CD4-positive, CD25-positive, alpha-beta regulatory T cell (primary cell): ENCODE data around the gene ARID1B. TPM values are rescaled to one million over a fixed set of nuclear protein-coding genes. Genes with fewer than 3 reads are reported as not detected.

ENCODE experiments used
- ATAC-seq, 2 donors: fragments of 150-1000 bp; cut with Tn5 transposase; one replicate each; pipeline ENCODE4 v1.10.0; 2021; ENCODE audit warnings: low read depth in 2 of 2, moderate number of reproducible peaks in 2 of 2, moderate library complexity in 1 of 2
- DNase-seq, 3 donors: peaks; one replicate each; pipeline versions ENCODE4 v3.0.0 to v3.0.0-alpha.2; 2012 to 2022; ENCODE audit warnings: mixed read lengths in 1 of 3
- H3K27ac ChIP-seq: one replicate; pipeline ENCODE4 v1.7.0; 2013; ENCODE audit warnings: mild to moderate bottlenecking, low read length; ENCODE audit not compliant: insufficient read depth, poor library complexity, severe bottlenecking
- H3K27me3 ChIP-seq: one replicate; pipeline ENCODE4 v1.7.0; 2013; ENCODE audit warnings: low read length; ENCODE audit not compliant: control insufficient read depth, insufficient read depth
- H3K36me3 ChIP-seq: one replicate; pipeline ENCODE4 v1.7.0; 2013; ENCODE audit warnings: mild to moderate bottlenecking, low read length, moderate library complexity; ENCODE audit not compliant: control insufficient read depth, insufficient read depth
- H3K4me1 ChIP-seq: 2 replicates; pipeline ENCODE4 v1.7.0; 2013; ENCODE audit warnings: mild to moderate bottlenecking, low read length; ENCODE audit not compliant: insufficient read depth, control insufficient read depth, poor library complexity, severe bottlenecking
- H3K4me3 ChIP-seq: one replicate; pipeline ENCODE4 v1.7.0; 2013; ENCODE audit warnings: low read depth, mild to moderate bottlenecking, low read length, moderate library complexity
- H3K9me3 ChIP-seq, 2 experiments: 1 replicate in 1 of 2; 2 replicates in 1 of 2; pipeline ENCODE4 v1.7.0; 2013; ENCODE audit warnings: low read length in 2 of 2, mild to moderate bottlenecking in 1 of 2, moderate library complexity in 1 of 2; ENCODE audit not compliant: control insufficient read depth in 2 of 2
- H3K27ac Mint-ChIP-seq, 3 donors: one replicate each; pipeline ENCODE4 v1.8.0; 2020 to 2022; ENCODE audit warnings: mild to moderate bottlenecking in 3 of 3, mixed read lengths in 3 of 3, moderate library complexity in 2 of 3
- H3K27me3 Mint-ChIP-seq: one replicate; pipeline ENCODE4 v1.8.0; 2022; ENCODE audit warnings: mild to moderate bottlenecking, mixed read lengths
- H3K36me3 Mint-ChIP-seq: one replicate; pipeline ENCODE4 v1.8.0; 2020; ENCODE audit warnings: mixed read lengths
- H3K4me1 Mint-ChIP-seq, 4 donors: one replicate each; pipeline ENCODE4 v1.8.0; 2020 to 2022; ENCODE audit warnings: mixed read lengths in 4 of 4, mild to moderate bottlenecking in 1 of 4
- H3K4me3 Mint-ChIP-seq, 4 donors: one replicate each; pipeline ENCODE4 v1.8.0; 2020 to 2022; ENCODE audit warnings: mild to moderate bottlenecking in 4 of 4, mixed read lengths in 4 of 4, moderate library complexity in 3 of 4
- H3K9me3 Mint-ChIP-seq, 7 donors: one replicate each; pipeline ENCODE4 v1.8.0; 2020 to 2022; ENCODE audit warnings: mixed read lengths in 7 of 7, mild to moderate bottlenecking in 3 of 7, moderate library complexity in 2 of 7
- polyA plus RNA-seq, 4 donors: library from polyadenylated mRNA; unstranded; fragments of 300-500 nt; fragmentation: Illumina TruSeq; gene quantifications; one replicate each; pipeline ENCODE4 v1.2.3, GENCODE V29; 2021
- total RNA-seq: library from RNA; stranded (reverse); gene quantifications from one replicate; pipeline ENCODE4 v1.2.3, GENCODE V29; 2022

Gene ARID1B
- total and polyA plus RNA-seq, 5 donors from 2014 or later, result 9.8 to 186 (median 12.4) TPM

GRCh38 chr6:157172830-157173536, 395.8 kb downstream of the ARID1B start:
- Mint-ChIP-seq H3K36me3 (peaks cover 27% of the 10 kb centered on the region), H3K9me3 (no peaks in the 10 kb centered on the region), H3K27me3 (no peaks in the 10 kb centered on the region), H3K4me3 (no peak overlapping the region), H3K4me1 (peaks cover 2 to 9% (median 5%) of the 10 kb centered on the region in 4 donors), H3K27ac (peak overlapping the region in 1 of 3 donors; percentile 83)
- Histone ChIP-seq H3K27me3 (no peaks in the 10 kb centered on the region), H3K4me3 (no peak overlapping the region), H3K4me1 (no peaks in the 10 kb centered on the region), H3K36me3 (peaks cover 31% of the 10 kb centered on the region), H3K9me3 (no peaks in the 10 kb centered on the region), H3K27ac (no peak overlapping the region)
- no peak for DNase-seq
- no peak for ATAC-seq

GRCh38 chr6:157173776-157174175, 396.6 kb downstream of the ARID1B start:
- Histone ChIP-seq H3K27me3 (no peaks in the 10 kb centered on the region), H3K36me3 (peaks cover 27% of the 10 kb centered on the region), H3K9me3 (no peaks in the 10 kb centered on the region), H3K27ac (no peak overlapping the region), H3K4me1 (no peaks in the 10 kb centered on the region), H3K4me3 (no peak overlapping the region)
- Mint-ChIP-seq H3K4me1 (peaks cover 2 to 9% (median 5%) of the 10 kb centered on the region in 4 donors), H3K27me3 (no peaks in the 10 kb centered on the region), H3K27ac (peak overlapping the region in 1 of 3 donors; percentile 67), H3K9me3 (no peaks in the 10 kb centered on the region), H3K4me3 (no peak overlapping the region), H3K36me3 (peaks cover 20% of the 10 kb centered on the region)
- ATAC-seq (no peak), DNase-seq (no peak)

GRCh38 chr6:157174731-157175130, 397.6 kb downstream of the ARID1B start:
- ATAC-seq (no peak), DNase-seq (no peak)
- Mint-ChIP-seq H3K9me3 (no peaks in the 10 kb centered on the region), H3K4me1 (peaks cover 2 to 9% (median 5%) of the 10 kb centered on the region in 4 donors), H3K4me3 (no peak overlapping the region), H3K27ac (no peak overlapping the region), H3K27me3 (no peaks in the 10 kb centered on the region), H3K36me3 (peaks cover 15% of the 10 kb centered on the region)
- Histone ChIP-seq H3K4me1 (no peaks in the 10 kb centered on the region), H3K27ac (no peak overlapping the region), H3K27me3 (no peaks in the 10 kb centered on the region), H3K9me3 (no peaks in the 10 kb centered on the region), H3K36me3 (peaks cover 20% of the 10 kb centered on the region), H3K4me3 (no peak overlapping the region)

GRCh38 chr6:157177731-157178336, 400.7 kb downstream of the ARID1B start:
- no peaks in the 10 kb centered on the region for H3K9me3 Mint-ChIP-seq
- ATAC-seq (no peak), DNase-seq (no peak)
- peaks cover 27% of the 10 kb centered on the region for H3K36me3 ChIP-seq
- no peaks in the 10 kb centered on the region for H3K4me1 ChIP-seq
- no peak overlapping the region for H3K4me3 Mint-ChIP-seq
- H3K27ac Mint-ChIP-seq, result peak overlapping the region in 1 of 3 donors; percentile 52
- peaks cover 1 to 7% (median 4%) of the 10 kb centered on the region in 4 donors for H3K4me1 Mint-ChIP-seq
- H3K9me3 ChIP-seq, result no peaks in the 10 kb centered on the region
- H3K4me3 ChIP-seq, result no peak overlapping the region
- H3K36me3 Mint-ChIP-seq, result peaks cover 17% of the 10 kb centered on the region
- no peak overlapping the region for H3K27ac ChIP-seq
- H3K27me3 Mint-ChIP-seq, result no peaks in the 10 kb centered on the region
- no peaks in the 10 kb centered on the region for H3K27me3 ChIP-seq

GRCh38 chr6:157181649-157182048, 404.5 kb downstream of the ARID1B start:
- DNase-seq (no peak), ATAC-seq (no peak)
- H3K27me3 Mint-ChIP-seq, result no peaks in the 10 kb centered on the region
- H3K27me3 ChIP-seq, result no peaks in the 10 kb centered on the region
- H3K36me3 ChIP-seq, result peaks cover 45% of the 10 kb centered on the region
- H3K9me3 ChIP-seq, result no peaks in the 10 kb centered on the region
- H3K4me3 Mint-ChIP-seq, result no peak overlapping the region
- no peak overlapping the region for H3K27ac ChIP-seq
- peaks cover under 1% of the 10 kb centered on the region for H3K4me1 ChIP-seq
- peaks cover 5 to 10% (median 9%) of the 10 kb centered on the region in 4 donors for H3K4me1 Mint-ChIP-seq
- peak overlapping the region in 1 of 3 donors; percentile 59 for H3K27ac Mint-ChIP-seq
- no peaks in the 10 kb centered on the region for H3K9me3 Mint-ChIP-seq
- H3K4me3 ChIP-seq, result no peak overlapping the region
- H3K36me3 Mint-ChIP-seq, result peaks cover 29% of the 10 kb centered on the region

GRCh38 chr6:157182503-157183264, 405.5 kb downstream of the ARID1B start:
- no peak overlapping the region for H3K4me3 ChIP-seq
- peaks cover 54% of the 10 kb centered on the region for H3K36me3 ChIP-seq
- peaks cover 4% of the 10 kb centered on the region for H3K4me1 ChIP-seq
- ATAC-seq (no peak), DNase-seq (no peak)
- no peaks in the 10 kb centered on the region for H3K27me3 ChIP-seq
- Mint-ChIP-seq H3K4me1 (peaks cover 4 to 16% (median 10%) of the 10 kb centered on the region in 4 donors), H3K27me3 (no peaks in the 10 kb centered on the region), H3K9me3 (no peaks in the 10 kb centered on the region), H3K27ac (peak overlapping the region in 2 of 3 donors; percentile 53 to 79), H3K4me3 (peak overlapping the region in 1 of 4 donors; percentile 1), H3K36me3 (peaks cover 29% of the 10 kb centered on the region)
- no peak overlapping the region for H3K27ac ChIP-seq
- H3K9me3 ChIP-seq, result no peaks in the 10 kb centered on the region

- no peaks in the 10 kb centered on the region for H3K9me3 ChIP-seq
- ATAC-seq (peak; percentile 45 to 65), DNase-seq (peak; percentile 43 to 62 (median 49))
- no peak overlapping the region for H3K27ac ChIP-seq
- H3K4me1 ChIP-seq, result peaks cover 4% of the 10 kb centered on the region
- H3K9me3 Mint-ChIP-seq, result no peaks in the 10 kb centered on the region
- no peak overlapping the region for H3K4me3 ChIP-seq
- H3K27me3 Mint-ChIP-seq, result no peaks in the 10 kb centered on the region
- H3K27me3 ChIP-seq, result no peaks in the 10 kb centered on the region
- peaks cover 4 to 20% (median 10%) of the 10 kb centered on the region in 4 donors for H3K4me1 Mint-ChIP-seq
- H3K4me3 Mint-ChIP-seq, result no peak overlapping the region
- peak overlapping the region in 2 of 3 donors; percentile 29 to 67 for H3K27ac Mint-ChIP-seq
- peaks cover 70% of the 10 kb centered on the region for H3K36me3 ChIP-seq
- peaks cover 31% of the 10 kb centered on the region for H3K36me3 Mint-ChIP-seq
Measured at GRCh38 chr6:157184202-157185015, 407.2 kb downstream of the ARID1B start.
